NCI-H2196 treated with DMSO at 0.1 percent for 48 hours (cell line): Measurements from ENCODE around the gene TGM5.
"Not testable (repeated sequence)": the region's sequence is repeated elsewhere in the genome, so short reads cannot be mapped to it uniquely, and the experiment has no call there.

Experiments
- DNase-seq: peaks from one replicate; lab custom pipeline; 2025; ENCODE audit not compliant: unreplicated experiment; lab: John Stamatoyannopoulos, UW

Gene TGM5

DNA sequence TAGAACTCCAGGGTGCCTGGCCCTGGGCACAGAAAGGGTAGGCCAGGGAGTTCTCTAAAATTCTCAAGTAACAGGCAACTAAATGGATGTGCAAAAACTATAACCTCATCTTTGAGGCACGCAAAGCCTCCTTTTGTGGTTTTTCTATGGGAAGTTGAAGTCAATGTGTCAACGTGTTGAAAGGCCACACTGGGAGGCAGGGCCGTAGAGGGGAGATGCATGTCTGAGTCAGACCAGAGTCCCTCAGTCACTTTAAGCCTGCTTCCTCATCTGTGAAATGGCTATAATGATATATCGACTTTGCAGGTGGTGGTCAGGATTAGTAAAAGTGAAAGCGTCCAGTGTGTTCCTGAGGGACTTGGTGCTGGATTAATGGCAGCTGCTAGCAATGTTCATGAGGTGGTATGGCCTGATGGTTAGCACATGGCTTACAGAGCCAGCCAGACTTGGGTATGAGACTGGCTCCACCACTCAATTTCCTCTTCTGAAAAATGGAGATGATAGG is 17.0 kb downstream of the TGM5 start:
- no peak for DNase-seq

DNA sequence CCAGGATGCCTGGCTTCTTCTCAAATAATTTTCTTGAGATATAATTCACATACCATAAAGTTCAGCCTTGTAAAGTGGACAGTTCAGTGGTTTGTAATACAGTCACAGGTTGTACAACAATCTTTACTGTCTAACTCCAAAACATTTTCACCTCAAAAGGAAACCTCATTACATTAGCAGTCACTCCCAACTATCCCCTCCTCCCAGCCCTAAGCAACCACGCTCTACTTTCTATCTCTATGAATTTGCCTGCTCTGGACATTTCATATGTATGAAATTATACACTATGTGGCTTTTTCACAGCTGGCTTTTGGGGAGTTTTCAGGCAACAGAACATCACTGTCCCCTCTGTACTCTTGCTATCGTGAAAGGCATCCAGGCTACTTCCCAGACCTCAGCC is 17.5 kb downstream of the TGM5 start:
- no peak for DNase-seq

DNA sequence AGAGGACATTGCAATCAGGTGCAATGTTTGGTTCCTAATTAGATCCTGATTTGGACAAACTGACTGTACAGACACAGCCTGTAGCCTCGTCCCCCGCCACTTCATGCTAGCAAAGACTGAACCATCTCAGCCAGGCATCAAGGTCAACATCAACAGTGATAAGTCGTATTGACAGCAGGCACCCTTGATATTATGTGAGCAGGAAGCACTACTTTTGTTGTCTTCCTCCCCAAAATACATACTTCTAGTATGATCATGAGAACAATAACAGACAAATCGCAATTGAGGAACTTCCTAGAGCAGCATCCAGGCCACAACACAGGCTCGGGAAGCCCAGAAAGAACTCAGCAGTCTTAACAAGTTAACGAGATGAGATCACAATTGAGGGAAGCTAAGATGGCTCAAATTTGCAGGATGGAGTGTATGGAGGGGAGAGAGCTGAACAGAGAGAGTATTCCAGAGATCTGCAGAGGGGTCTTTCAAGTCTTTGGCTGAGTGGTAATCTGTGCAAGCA is 20.4 kb downstream of the TGM5 start:
- no peak for DNase-seq

DNA sequence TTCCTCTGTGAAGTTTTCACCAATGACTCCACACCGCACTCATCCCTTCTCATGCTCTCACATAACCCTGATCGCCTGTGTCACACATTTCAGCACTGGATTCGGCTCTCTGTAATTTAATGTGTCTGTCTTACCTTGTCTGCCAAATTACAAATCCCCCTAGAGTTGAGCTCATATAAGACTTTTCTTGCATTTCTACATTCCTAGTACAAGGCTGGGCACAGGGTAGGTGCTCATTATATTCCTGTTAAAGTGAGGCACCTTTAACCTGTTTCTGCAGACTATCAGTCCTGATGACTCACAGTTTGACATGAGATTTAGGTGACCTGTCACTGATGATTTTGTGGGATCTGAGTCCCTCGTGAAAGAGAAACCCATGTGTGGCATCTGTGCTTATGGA is 22.6 kb downstream of the TGM5 start:
- DNase-seq: no peak

DNA sequence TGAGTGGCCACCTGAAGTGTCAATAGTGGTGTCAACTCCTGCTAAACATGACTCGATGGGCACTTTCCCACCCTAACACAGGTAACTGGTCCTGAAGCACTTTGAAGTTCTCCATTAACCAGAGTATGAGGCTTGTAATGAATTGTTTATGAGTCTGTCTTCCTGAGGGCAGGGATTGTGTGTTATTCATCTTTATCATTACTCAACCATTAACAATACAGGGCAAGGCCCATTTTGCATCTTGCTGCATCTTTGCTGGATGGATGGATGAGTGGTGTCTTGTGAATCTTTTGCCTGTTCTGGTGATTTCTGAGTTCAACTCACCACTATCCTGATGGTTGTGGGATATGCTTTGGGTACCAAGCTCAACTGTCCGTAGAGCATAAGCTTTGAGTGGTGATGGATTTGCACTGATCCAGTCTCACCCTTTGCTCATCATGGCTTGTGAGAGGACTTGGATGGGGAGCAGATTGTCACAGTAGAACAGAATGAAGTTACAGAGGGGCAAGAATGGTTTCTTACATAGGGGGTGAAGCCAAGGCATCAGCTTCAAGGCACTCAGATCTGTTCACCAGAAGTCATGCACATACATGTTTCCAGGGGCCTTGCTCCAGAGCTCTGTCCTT is 23.6 kb downstream of the TGM5 start:
- DNase-seq: no peak

DNA sequence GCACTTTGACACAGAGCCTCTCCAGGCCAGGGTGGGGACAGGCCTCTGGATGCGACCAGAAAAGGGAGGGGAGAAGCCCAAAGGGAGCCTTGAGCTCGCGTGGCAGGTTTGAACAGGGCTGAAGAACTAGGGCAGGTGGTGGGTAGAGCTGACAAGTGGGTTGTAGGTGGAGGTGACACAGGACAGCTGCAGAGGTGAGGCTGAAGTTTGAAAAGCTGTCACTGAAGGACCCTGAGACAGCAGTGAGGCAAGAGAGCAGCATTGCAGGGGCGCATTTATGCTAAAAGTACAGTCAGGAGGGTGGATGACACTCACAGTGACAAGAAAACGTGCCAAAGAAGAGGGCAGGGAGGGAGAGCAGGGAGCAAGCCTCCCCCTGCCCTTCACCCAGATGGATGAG is 24.1 kb downstream of the TGM5 start:
- no peak for DNase-seq

DNA sequence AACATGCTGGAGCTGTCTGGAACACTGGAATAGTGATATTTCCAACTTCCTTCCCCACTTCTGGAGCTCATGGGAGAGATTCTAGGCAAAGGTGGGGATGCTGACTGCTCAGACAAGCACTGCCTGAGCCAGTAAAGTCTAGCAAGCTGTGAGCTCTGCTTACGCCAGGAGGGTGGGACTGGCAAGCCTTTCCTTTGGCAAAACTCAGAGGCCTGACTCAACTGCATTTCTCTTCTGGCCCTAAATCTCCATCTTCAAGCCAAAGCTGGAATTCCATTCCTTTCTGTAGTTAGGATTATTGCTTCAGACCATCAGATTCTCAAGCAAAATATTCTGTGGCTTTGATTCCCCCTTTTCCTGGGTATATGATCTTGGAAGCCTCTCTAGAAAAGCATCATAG is 25.6 kb downstream of the TGM5 start:
- no peak for DNase-seq

DNA sequence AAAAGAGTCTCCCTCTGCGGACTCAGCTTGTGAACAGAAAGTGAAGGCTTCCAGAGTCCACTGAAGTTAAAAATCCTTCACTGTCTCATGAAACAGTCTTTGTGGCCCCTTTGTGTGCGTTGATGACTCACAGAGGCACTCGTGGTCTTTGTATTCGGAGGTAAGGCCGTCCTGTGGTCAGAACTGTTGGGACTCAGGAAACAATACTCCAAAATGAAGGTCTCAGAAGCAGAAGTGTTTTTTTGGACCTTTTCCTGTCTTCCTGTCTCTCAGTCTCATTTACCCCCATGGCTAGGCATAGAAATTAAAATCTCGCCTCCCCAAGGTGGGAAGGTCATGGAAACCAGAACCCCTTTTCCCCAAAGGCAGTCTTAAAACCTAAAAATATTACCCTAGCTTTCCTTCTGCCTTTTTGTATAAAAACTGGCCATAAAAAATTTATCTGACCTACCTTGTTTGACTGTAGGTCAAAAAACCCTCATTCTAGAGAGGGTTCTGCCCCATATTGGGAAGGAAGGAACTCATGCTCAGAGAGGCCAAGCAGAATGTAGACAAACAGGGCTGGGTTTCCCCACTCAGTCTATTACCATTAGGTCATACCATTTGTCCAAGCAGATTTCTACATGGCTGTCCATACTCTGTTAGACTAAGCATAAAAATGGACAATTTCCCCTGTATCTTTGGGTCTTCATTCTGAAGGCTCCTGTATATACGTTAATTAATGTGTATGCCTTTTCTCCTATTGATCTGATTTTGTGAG is 26.8 kb downstream of the TGM5 start:
- no peak for DNase-seq

DNA sequence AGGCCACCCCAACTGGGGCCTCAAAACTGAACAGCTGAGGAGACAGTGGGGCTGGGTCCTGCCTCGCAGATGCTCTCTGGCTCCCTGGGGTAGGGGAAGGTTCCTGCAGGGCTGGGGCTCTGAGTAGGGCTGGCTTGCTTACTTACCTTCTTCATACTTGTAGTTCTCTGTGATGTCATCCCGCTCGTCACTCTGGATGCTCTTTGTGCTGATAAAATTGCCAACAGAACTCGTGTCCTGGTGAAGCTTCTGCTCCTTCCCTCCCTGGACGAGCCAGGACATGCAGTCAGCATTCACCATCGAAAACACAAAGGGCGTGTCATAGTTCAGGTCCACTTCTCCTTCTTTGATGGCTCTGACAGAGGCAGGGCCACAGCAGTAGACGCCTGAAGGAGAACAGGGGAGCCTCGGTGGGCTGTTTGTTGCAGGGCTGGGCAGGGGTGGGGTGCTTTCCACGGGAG is 28.0 kb downstream of the TGM5 start:
- no peak for DNase-seq

DNA sequence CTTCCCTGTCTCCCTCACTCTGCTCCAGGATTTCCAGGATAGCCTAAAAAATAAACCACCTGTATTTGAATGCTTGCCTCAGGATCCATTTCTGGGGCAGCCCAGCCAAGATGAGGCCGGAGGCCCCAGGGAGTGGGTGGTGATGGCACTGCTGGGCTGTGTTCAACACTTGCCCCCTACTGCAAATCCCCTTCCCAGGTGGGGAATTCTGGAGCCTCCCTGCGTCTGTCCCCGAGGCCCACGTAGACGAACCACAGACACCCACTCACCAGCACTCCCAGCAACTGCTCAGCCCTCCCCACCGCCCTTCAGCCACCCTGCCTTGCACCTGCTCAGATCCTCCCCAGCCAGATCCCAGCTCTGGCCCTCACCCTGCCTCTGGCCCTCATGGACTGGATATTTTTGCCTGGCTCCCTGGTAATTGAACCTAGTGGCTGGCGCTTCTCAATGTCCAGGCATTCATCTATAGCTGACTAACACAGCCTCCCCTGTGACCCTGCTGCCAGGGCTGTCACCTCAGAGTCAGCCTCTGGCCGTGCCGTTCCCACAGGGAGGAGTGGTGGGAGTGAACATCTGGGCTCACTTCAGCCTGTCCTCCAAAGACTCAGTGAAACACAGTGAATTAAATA is 28.8 kb downstream of the TGM5 start:
- no peak for DNase-seq

DNA sequence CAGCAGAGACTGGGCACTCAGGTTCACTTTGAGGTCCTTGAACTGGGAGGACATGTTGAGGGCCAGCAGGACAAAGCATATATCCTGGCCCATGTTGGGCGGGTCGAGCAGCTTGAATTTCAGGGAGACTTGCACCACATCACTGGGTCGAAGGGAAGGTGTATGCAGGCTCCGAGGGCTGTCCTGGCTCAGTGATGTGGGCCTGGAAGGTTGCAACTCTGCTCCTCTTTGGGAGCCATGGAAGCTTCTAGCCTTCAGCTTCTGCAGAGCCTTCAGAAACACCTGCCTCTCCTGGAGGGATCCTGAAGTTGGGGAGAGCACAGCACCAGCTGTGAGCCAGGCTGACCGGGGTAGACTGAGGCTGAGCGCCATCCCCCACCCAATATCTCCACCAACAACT is 31.2 kb downstream of the TGM5 start:
- no peak for DNase-seq

DNA sequence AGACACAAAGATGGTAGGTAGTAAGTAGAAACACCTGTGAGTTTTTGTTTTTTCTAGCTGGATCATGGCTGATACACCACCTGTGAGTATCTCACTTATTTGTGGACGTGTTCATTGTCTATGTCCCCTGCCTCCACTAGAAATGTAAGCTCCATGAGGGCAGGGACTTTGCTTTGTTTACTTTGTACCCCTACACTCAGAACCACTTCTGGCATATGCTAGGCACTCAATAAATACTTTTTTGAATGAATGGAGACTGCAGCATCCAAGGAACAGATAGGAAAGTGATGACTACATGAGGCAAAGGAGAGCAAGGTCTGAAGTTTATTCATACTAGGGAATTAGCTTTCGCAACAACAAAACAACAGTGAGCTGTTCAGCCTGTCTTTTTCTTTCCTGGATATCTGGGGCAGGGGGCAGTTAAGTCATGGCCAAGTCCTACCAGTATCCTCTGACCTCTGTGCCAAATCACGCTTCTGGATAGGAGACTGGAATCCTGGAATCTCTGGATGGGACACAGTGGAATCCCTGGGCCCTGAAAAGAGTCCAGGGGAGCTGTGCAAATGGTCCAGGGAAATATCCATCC is 34.3 kb downstream of the TGM5 start:
- DNase-seq: no peak

DNA sequence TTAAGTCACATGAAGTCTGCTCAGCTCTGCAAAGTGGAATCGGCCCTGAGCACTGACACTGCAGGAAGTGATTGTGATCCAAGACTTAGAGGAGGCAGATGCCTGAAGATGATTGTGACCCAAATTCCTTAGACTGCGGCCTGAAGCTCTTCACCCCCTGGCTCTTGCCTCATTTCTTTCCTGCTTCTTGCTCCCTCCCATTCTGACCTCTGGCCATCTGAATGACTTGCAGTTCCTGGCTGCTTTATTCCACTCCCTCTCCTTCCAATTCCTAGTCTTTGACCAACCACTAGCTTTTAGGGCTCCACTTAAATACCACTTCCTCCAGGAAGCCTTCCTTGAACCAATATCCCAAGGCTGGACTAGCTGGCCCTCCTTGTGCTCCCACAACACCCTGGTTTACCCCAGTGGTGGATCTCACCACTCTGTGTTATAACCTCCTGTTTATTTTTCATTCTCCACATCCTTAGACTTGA is 36.0 kb downstream of the TGM5 start:
- DNase-seq: no peak

DNA sequence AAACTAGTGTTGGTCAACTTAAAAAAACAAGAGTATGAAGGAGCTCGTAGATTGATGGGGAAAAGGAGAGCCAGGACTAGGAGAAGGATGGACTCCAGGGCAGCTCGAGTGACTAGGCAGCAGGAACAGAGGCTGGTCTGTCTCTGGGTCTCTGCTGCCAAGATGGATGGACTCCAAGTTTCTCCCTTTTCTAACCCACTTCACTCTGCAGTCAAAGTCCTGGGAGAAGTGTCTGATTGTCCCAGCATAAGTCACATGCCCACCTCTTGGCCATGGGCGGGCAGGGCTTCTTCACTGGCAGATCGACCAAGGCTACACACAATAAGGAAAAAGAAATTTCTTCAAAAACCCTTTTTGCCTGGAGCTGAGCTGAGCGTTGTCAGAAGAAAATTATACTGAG is 36.8 kb downstream of the TGM5 start:
- no peak for DNase-seq

DNA sequence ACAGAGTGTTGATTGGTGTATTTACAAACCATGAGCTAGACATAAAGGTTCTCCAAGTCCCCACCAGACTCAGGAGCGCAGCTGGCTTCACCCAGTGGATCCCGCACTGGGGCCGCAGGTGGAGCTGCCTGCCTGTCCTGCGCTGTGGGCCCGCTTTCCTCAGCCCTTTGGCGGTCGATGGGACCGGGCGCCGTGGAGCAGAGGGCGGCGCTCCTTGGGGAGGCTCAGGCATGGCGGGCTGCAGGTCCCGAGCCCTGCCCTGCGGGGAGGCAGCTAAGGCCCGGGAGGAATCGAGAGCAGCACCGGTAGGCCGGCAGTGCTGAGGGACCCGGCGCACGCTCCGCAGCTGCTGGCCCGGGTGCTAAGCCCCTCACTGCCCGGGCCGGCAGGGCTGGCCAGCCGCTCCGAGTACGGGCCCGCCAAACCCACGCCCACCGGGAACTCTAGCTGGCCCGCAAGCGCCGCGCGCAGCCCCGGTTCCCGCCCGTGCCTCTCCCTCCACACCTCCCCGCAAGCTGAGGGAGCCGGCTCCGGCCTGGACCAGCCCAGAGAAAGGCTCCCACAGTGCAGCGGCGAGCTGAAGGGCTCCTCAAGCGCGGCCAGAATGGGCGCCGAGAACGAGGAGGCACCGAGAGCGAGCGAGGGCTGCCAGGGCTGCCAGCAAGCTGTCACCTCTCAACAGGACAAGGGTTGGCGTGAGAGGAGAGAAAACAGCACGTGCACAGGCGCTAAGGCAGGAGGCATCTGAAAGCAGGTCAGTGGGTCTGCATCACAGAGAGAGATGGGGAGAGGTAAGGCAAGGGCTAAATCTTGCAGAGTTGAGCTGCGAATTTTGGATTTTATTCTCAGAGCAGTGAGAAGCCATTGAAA is 40.1 kb downstream of the TGM5 start:
- DNase-seq: no peak

DNA sequence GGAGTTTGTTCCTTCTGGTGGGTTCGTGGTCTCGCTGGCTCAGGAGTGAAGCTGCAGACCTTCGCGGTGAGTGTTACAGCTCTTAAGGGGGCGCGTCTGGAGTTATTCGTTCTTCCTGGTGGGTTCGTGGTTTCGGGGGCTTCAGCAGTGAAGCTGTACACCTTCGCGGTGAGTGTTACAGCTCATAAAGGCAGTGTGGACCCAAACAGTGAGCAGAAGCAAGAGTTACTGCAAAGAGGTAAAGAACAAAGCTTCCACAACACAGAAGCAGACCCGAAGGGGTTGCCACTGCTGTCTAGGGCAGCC is 40.8 kb downstream of the TGM5 start:
- DNase-seq: not testable (repeated sequence)

DNA sequence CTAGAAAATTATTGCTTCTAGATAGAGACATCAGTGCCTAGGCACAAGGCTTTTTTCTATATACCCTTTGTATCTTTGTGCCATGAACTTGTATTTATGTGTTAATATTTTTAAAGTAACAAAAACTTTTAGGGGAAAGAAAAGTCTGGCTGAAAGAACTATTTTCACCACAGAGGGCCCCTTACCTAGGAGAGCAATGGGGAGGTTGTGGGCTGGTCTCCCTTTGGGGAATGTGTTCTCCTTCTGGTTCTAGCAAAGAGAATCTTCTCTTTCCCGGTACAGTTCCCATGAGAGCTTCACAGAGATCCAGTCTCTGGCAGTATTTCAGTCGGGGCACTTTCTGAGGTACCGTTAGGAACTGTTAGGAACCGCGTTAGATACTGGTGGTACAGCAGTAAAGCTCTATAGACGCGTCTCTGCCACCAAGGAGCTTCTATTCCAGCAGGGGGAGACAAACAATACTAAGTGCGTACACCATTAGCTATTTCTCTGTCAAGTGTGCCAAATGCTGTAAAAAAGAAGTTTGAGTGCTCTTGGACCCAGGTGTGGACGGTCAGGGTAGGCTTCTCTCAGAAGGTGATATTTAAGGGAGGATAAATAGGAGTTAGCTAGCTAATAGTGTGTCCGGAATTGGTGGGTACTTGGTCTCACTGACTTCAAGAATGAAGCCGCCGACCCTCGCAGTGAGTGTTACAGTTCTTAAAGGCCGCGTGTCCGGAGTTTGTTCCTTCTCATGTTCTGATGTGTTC is 41.4 kb downstream of the TGM5 start:
- peak; percentile 9 for DNase-seq

DNA sequence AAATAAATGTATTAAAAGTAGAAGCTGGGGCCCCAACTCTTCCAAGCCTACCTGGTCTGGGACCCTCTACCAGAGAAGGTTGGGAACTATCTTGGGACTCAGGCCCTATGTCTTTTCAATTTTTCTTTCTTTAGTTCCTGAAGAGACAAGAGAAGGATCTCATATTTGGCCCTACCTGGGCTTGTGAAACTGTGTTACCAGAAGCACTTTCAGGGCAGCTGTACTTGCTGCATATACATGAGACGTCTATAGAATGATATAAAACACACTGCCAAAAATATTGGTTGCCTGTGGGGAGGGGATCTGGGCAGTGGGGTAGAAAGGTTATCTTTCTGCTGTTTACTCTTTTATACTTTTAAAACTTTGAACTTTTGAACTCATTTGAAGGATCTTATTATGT is 45.3 kb downstream of the TGM5 start:
- no peak for DNase-seq

DNA sequence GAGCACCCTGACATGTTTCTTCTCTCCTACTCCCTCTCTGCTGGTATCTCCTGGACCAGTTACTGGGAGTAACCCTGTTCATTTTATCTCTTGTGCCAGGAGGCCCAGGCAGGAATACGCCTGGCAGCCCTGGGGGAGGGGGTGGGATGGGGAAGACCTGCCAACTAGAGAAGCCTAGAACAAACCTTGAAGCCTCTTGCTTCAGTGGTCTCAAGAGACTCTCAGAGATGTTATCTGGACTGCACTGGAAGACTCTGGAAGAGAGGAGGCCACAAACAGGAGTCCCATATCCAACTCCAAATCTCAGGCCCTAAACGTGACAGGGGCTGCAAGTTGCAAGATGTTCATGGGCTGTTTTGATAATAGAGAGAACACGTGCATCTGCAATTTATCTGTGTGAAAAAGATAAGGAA is 45.7 kb downstream of the TGM5 start, which contains the start of gene EPB42:
EPB42 (minus strand) TSS at position 28 of the 413 bp plus-strand sequence. CDS start 193 bp downstream, outside the sequence.
- no peak for DNase-seq
